Prostate gland (tissue), 2 donors: ENCODE data around the gene KIAA1671.

Experiments
- POLR2A ChIP-seq: fragments of 450-650 bp; IDR thresholded peaks from one replicate; pipeline ENCODE4 v1.6.1; 2016; ENCODE audit warnings: antibody characterized with exemption, mild to moderate bottlenecking
- POLR2AphosphoS5 ChIP-seq: sonication (generic); formaldehyde crosslinking; IDR thresholded peaks from one replicate; pipeline ENCODE4 v1.6.1; 2017; ENCODE audit warnings: antibody characterized with exemption
- TF ChIP-seq, protein P1 (sequence below), 4 experiments: fragments of 200-600 bp in 2 of 4; fragments of 450-650 bp in 2 of 4; sonication (generic) in 2 of 4; IDR thresholded peaks; 1 replicate in 3 of 4; 2 replicates in 1 of 4; pipeline ENCODE4 v1.5.1; 2016 to 2019; ENCODE audit warnings: antibody characterized with exemption in 4 of 4, mild to moderate bottlenecking in 2 of 4, moderate library complexity in 2 of 4

DNA sequence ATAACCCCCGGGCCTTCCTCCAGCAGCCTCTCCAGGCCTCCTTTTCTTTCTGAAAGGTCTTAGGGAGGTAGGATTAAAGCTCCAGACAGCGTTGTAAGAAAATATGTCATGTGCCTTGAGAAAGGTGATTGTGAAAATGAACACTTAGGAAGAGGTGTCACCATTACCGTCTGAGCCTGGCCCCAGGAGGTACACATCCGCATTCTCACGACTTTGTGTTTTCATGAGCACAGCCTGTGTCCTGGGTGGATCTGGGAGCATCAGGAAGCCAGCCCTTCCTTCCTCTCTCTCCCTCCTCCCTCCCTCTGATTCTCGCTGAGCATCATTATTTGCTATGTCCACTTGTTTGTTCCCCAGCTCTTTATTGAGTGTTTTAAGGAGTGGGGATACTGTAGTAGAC, 142.1 kb downstream of the KIAA1671 start:
- TF ChIP-seq, protein P1, sequence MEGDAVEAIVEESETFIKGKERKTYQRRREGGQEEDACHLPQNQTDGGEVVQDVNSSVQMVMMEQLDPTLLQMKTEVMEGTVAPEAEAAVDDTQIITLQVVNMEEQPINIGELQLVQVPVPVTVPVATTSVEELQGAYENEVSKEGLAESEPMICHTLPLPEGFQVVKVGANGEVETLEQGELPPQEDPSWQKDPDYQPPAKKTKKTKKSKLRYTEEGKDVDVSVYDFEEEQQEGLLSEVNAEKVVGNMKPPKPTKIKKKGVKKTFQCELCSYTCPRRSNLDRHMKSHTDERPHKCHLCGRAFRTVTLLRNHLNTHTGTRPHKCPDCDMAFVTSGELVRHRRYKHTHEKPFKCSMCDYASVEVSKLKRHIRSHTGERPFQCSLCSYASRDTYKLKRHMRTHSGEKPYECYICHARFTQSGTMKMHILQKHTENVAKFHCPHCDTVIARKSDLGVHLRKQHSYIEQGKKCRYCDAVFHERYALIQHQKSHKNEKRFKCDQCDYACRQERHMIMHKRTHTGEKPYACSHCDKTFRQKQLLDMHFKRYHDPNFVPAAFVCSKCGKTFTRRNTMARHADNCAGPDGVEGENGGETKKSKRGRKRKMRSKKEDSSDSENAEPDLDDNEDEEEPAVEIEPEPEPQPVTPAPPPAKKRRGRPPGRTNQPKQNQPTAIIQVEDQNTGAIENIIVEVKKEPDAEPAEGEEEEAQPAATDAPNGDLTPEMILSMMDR (IDR thresholded peaks at IDR 0.05): no peak
- TF ChIP-seq POLR2AphosphoS5 (no peak), POLR2A (no peak)
